ENCODE measurements around the gene KSR1.

DNA sequence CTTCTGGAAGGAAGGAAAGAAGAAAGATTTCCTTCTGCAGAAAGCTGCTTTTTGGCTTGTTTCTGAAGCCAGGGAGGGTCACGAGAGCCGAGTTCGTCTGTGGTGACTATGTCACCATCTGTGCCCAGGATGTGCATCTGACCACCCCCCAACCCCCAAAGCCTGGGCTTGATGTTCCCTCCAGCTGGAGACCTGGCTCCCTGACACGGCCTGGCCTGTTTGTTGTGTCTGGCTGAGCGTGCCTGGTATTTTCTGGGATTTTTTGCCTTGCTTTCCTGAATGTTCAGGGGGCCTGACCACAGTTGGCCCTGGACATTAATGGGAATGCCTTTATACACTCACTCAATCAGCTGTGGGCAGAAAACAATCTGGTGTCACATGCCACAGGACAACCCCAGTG, 213.6 kb downstream of the KSR1 start:
- no peak for TF ChIP-seq POLR2A (IDR thresholded peaks at IDR 0.05)
- TF ChIP-seq, protein P1, sequence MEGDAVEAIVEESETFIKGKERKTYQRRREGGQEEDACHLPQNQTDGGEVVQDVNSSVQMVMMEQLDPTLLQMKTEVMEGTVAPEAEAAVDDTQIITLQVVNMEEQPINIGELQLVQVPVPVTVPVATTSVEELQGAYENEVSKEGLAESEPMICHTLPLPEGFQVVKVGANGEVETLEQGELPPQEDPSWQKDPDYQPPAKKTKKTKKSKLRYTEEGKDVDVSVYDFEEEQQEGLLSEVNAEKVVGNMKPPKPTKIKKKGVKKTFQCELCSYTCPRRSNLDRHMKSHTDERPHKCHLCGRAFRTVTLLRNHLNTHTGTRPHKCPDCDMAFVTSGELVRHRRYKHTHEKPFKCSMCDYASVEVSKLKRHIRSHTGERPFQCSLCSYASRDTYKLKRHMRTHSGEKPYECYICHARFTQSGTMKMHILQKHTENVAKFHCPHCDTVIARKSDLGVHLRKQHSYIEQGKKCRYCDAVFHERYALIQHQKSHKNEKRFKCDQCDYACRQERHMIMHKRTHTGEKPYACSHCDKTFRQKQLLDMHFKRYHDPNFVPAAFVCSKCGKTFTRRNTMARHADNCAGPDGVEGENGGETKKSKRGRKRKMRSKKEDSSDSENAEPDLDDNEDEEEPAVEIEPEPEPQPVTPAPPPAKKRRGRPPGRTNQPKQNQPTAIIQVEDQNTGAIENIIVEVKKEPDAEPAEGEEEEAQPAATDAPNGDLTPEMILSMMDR (IDR thresholded peaks at IDR 0.05) = no peak
